Measurements from ENCODE around the gene FHOD1.

The FHOD1 gene

GRCh38 chr16:67230809-67231660 lies 16.2 kb downstream of the FHOD1 start:
- no peak overlapping the region for H3K9ac ChIP-seq
- no peaks in the 10 kb centered on the region for H3K4me1 ChIP-seq
- peaks cover 8% of the 10 kb centered on the region for H3K79me2 ChIP-seq
- TF ChIP-seq, protein P1, sequence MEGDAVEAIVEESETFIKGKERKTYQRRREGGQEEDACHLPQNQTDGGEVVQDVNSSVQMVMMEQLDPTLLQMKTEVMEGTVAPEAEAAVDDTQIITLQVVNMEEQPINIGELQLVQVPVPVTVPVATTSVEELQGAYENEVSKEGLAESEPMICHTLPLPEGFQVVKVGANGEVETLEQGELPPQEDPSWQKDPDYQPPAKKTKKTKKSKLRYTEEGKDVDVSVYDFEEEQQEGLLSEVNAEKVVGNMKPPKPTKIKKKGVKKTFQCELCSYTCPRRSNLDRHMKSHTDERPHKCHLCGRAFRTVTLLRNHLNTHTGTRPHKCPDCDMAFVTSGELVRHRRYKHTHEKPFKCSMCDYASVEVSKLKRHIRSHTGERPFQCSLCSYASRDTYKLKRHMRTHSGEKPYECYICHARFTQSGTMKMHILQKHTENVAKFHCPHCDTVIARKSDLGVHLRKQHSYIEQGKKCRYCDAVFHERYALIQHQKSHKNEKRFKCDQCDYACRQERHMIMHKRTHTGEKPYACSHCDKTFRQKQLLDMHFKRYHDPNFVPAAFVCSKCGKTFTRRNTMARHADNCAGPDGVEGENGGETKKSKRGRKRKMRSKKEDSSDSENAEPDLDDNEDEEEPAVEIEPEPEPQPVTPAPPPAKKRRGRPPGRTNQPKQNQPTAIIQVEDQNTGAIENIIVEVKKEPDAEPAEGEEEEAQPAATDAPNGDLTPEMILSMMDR (IDR thresholded peaks at IDR 0.05): no peak
- no peaks in the 10 kb centered on the region for H3K27me3 ChIP-seq (ENCODE audit: control insufficient read depth, insufficient read depth, low read length)
- H3K27ac ChIP-seq: no peak overlapping the region
- no peak overlapping the region for H3K4me2 ChIP-seq (ENCODE audit: low read length)
- H3K36me3 ChIP-seq (ENCODE audit: control insufficient read depth, insufficient read depth, low read length): no peaks in the 10 kb centered on the region
- H3K4me3 ChIP-seq (ENCODE audit: low read depth, low read length): no peak overlapping the region
- no peaks in the 10 kb centered on the region for H3K9me3 ChIP-seq (ENCODE audit: control insufficient read depth, low read length)
- no peak overlapping the region for H2AFZ ChIP-seq

- TF ChIP-seq, protein P1 (IDR thresholded peaks at IDR 0.05): no peak
- no peaks in the 10 kb centered on the region for H3K4me1 ChIP-seq
- peaks cover 8% of the 10 kb centered on the region for H3K79me2 ChIP-seq
- H3K27ac ChIP-seq: no peak overlapping the region
- H2AFZ ChIP-seq: no peak overlapping the region
- H3K9me3 ChIP-seq (ENCODE audit: control insufficient read depth, low read length): no peaks in the 10 kb centered on the region
- no peak overlapping the region for H3K9ac ChIP-seq
- no peaks in the 10 kb centered on the region for H3K36me3 ChIP-seq (ENCODE audit: control insufficient read depth, insufficient read depth, low read length)
- H3K27me3 ChIP-seq (ENCODE audit: control insufficient read depth, insufficient read depth, low read length): no peaks in the 10 kb centered on the region
- no peak overlapping the region for H3K4me3 ChIP-seq (ENCODE audit: low read depth, low read length)
- H3K4me2 ChIP-seq (ENCODE audit: low read length): no peak overlapping the region
These were observed 17.1 kb downstream of the FHOD1 start for GRCh38 chr16:67229906-67230808.

GRCh38 chr16:67228905-67229304 lies 18.4 kb downstream of the FHOD1 start:
- no peak overlapping the region for H3K4me2 ChIP-seq (ENCODE audit: low read length)
- H3K9ac ChIP-seq: no peak overlapping the region
- H3K27me3 ChIP-seq (ENCODE audit: control insufficient read depth, insufficient read depth, low read length): no peaks in the 10 kb centered on the region
- H3K27ac ChIP-seq: no peak overlapping the region
- H3K79me2 ChIP-seq: peaks cover 8% of the 10 kb centered on the region
- H3K4me3 ChIP-seq (ENCODE audit: low read depth, low read length): no peak overlapping the region
- H3K9me3 ChIP-seq (ENCODE audit: control insufficient read depth, low read length): no peaks in the 10 kb centered on the region
- H3K4me1 ChIP-seq: peaks cover 10% of the 10 kb centered on the region
- TF ChIP-seq, protein P1 (IDR thresholded peaks at IDR 0.05): no peak
- no peak overlapping the region for H2AFZ ChIP-seq
- H3K36me3 ChIP-seq (ENCODE audit: control insufficient read depth, insufficient read depth, low read length): no peaks in the 10 kb centered on the region

DNA sequence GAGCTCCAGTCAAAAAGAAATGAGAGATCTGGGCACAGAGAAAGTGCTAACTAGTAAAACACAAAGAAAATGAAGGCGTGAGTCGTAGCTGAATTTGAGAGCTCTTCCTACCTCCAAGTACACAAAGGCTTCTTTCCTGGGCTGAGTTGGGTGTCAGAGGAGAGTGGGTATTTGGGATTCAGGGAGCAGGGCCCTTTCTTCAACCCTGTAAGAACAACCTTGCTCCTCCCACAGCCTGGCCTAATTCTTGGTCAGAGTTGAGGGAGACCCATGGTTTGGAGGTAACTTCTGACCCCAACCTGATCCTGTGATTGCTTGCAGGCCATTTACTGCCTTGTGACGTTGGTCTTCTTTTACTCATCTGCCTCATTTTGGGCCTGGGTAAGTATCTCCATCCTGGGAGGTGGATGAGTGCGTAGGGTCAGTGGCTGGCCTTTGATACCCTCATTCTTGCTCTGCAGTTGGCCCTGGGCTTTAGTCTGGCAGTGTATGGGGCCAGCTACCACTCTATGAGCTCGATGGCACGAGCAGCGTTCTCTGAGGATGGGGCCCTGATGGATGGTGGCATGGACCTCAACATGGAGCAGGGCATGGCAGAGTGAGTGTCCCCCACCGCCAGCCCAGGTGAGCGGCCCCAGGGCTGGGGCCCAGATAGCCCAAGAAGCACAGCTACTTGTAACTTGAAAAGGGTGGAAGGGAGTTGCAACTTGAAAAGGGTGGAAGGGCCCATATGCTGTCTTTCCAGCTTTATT lies 19.1 kb downstream of the FHOD1 start:
- peaks cover 16% of the 10 kb centered on the region for H3K4me1 ChIP-seq
- no peaks in the 10 kb centered on the region for H3K27me3 ChIP-seq (ENCODE audit: control insufficient read depth, insufficient read depth, low read length)
- TF ChIP-seq, protein P1 (IDR thresholded peaks at IDR 0.05): no peak
- H3K9me3 ChIP-seq (ENCODE audit: control insufficient read depth, low read length): no peaks in the 10 kb centered on the region
- H3K9ac ChIP-seq: no peak overlapping the region
- H3K4me2 ChIP-seq (ENCODE audit: low read length): peak overlapping the region; percentile 75
- H3K36me3 ChIP-seq (ENCODE audit: control insufficient read depth, insufficient read depth, low read length): no peaks in the 10 kb centered on the region
- no peak overlapping the region for H2AFZ ChIP-seq
- peaks cover 8% of the 10 kb centered on the region for H3K79me2 ChIP-seq
- H3K4me3 ChIP-seq (ENCODE audit: low read depth, low read length): peak overlapping the region; percentile 93
- H3K27ac ChIP-seq: no peak overlapping the region
